OCI-LY7 (cell line): ENCODE data around the gene PTCD1. TPM values are rescaled to one million over a fixed set of nuclear protein-coding genes. Genes with fewer than 3 reads are reported as not detected.
A peak's percentile ranks its signal among the peaks of the same experiment; 100 is the strongest.

Experiments
- BruUV-seq: library from RNA; stranded (reverse); fragments of 400-500 nt; replicated peaks from 2 replicates; lab custom pipeline; 2021; lab: Mats Ljungman, UMichigan
- CTCF ChIA-PET: fragments of 300-600 bp; sonication (Branson Sonifier 250); formaldehyde crosslinking; loops from one replicate; lab custom pipeline; 2022; ENCODE audit warnings: antibody characterized with exemption; ENCODE audit not compliant: unreplicated experiment; lab: Charles Lee
- POLR2A ChIA-PET: fragments of 300-600 bp; sonication (Branson Sonifier 250); formaldehyde crosslinking; loops from one replicate; lab custom pipeline; 2022; ENCODE audit warnings: antibody characterized with exemption; lab: Charles Lee
- DNase-seq: peaks from one replicate; pipeline ENCODE4 v3.0.0-alpha.2; 2015; ENCODE audit warnings: low spot score
- H2AFZ ChIP-seq: fragments of 200-600 bp; sonication (generic), shearing (Covaris generic); 2 replicates; pipeline ENCODE4 v1.6.1; 2014; ENCODE audit warnings: mild to moderate bottlenecking, antibody characterized with exemption, low read length, moderate library complexity
- H3K27ac ChIP-seq: fragments of 200-600 bp; sonication (generic); 2 replicates; pipeline ENCODE4 v1.5.1; 2014; ENCODE audit warnings: mixed run types, low read depth, mild to moderate bottlenecking, moderate library complexity, low read length, inconsistent platforms; ENCODE audit not compliant: poor library complexity, severe bottlenecking
- H3K36me3 ChIP-seq: fragments of 200-600 bp; sonication (generic); 2 replicates; pipeline ENCODE4 v1.6.1; 2014; ENCODE audit warnings: mild to moderate bottlenecking, antibody characterized with exemption, low read length, moderate library complexity, mixed read lengths; ENCODE audit not compliant: insufficient read depth
- H3K4me1 ChIP-seq: fragments of 200-600 bp; sonication (generic); 2 replicates; pipeline ENCODE4 v1.5.1; 2014; ENCODE audit warnings: mild to moderate bottlenecking, low read length; ENCODE audit not compliant: insufficient read depth, poor library complexity, severe bottlenecking
- H3K4me2 ChIP-seq: fragments of 200-600 bp; sonication (generic); 2 replicates; pipeline ENCODE4 v1.6.1; 2014; ENCODE audit warnings: mild to moderate bottlenecking, low read length
- H3K4me3 ChIP-seq: fragments of 200-600 bp; sonication (generic); 2 replicates; pipeline ENCODE4 v1.5.1; 2014; ENCODE audit warnings: mild to moderate bottlenecking, low read depth, low read length; ENCODE audit not compliant: poor library complexity, severe bottlenecking
- H3K79me2 ChIP-seq: fragments of 200-600 bp; sonication (generic); 2 replicates; pipeline ENCODE4 v1.6.1; 2016; ENCODE audit warnings: low read depth, mild to moderate bottlenecking, low read length, moderate library complexity, mixed read lengths; ENCODE audit not compliant: insufficient read depth
- H3K9me2 ChIP-seq: fragments of 200-600 bp; sonication (generic); 2 replicates; pipeline ENCODE4 v1.6.1; 2016; ENCODE audit warnings: mild to moderate bottlenecking, low read length, mixed read lengths; ENCODE audit not compliant: insufficient read depth
- H3K9me3 ChIP-seq: fragments of 200-600 bp; sonication (generic); 2 replicates; pipeline ENCODE4 v1.6.1; 2014; ENCODE audit warnings: mild to moderate bottlenecking, mixed run types, low read length, mixed read lengths
- H4K20me1 ChIP-seq: fragments of 200-600 bp; sonication (generic); 2 replicates; pipeline ENCODE4 v1.6.1; 2014; ENCODE audit warnings: mild to moderate bottlenecking, antibody characterized with exemption, low read length, moderate library complexity, mixed read lengths; ENCODE audit not compliant: insufficient read depth
- CTCF ChIP-seq: fragments of 200-600 bp; sonication (generic); conservative IDR thresholded peaks from 2 replicates; pipeline ENCODE4 v1.5.1; 2014; ENCODE audit warnings: mild to moderate bottlenecking, antibody characterized with exemption, low read length, moderate library complexity, mixed read lengths
- EZH2phosphoT487 ChIP-seq: fragments of 200-600 bp; sonication (generic); IDR thresholded peaks from 2 replicates; pipeline ENCODE4 v1.6.1; 2018; ENCODE audit warnings: low read depth, borderline replicate concordance, mild to moderate bottlenecking, mixed run types, antibody characterized with exemption, low read length, moderate library complexity, mixed read lengths
- intact Hi-C: fragments of 100-400 bp; cut with micrococcal nuclease; formaldehyde crosslinking; loops from one replicate; pipeline ENCODE4 v1.10.0; 2022; ENCODE audit not compliant: unreplicated experiment
- total RNA-seq, 2 experiments: library from RNA; depleted of rRNA in 1 of 2; stranded (reverse); fragments of >200 nt in 1 of 2; shearing (Covaris generic) in 1 of 2; gene quantifications; 2 replicates each; pipeline ENCODE4 v1.2.3, GENCODE V29; 2014 to 2022

Gene PTCD1
- total RNA-seq, 2 experiments from 2014 or later: 11.0 to 11.3 TPM

DNA sequence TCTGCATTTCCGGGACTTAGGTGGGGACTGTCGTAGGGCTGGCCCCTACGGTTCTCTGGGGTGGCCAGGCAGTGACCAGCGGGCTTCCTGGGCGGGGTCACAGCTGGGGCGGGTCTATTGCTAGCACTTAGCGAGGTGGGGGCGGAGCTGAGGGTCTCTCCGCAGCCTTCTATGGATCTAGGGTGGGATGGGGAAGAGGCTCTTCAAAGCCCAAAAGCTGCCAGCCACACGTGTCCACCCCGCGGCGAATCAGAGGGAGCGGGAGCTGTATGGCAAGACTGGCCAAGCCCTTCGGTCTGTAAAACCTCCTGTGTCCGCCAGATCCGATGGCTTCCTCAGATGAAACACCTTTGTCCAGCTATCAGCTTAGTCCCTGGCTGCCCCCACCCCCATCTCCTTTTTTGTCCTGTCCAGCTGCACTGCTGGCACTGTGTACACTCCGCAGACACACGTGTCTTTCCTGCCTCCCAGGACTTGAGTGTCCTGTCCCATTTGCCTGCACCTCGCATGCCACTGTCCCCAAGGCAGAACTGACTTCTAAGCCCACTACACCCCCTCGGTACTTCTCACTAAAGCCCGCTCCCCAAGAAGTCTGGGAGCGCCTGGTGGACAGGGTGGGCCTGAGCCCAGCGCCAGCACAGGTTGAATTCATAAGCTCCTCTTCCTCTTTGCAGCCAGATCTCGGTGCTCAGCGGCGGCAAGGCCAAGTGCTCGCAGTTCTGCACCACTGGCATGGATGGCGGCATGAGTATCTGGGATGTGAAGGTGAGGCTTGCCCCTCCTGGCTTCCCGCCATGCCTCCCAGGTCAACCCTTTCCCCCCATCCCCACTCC, 45.0 kb downstream of the PTCD1 start:
- Histone ChIP-seq H3K4me3 (peak overlapping the region; percentile 41), H3K36me3 (peaks cover 92% of the 10 kb centered on the region)

GRCh38 chr7:99392659-99393354, 45.8 kb downstream of the PTCD1 start:
- Histone ChIP-seq H3K9me2 (no peaks in the 10 kb centered on the region), H3K27ac (peak overlapping the region; percentile 1), H2AFZ (no peak overlapping the region; the same call in 1 of the 2 replicates), H4K20me1 (peaks cover 6% of the 10 kb centered on the region; the same call in 1 of the 2 replicates), H3K36me3 (peaks cover 92% of the 10 kb centered on the region), H3K4me1 (peaks cover 15% of the 10 kb centered on the region), H3K9me3 (no peaks in the 10 kb centered on the region), H3K79me2 (no peaks in the 10 kb centered on the region), H3K4me2 (peak overlapping the region; percentile 57), H3K4me3 (peak overlapping the region; percentile 41)
- no TSS peak for BruUV-seq
- POLR2A ChIA-PET: interaction anchor here (0.5 to 0.8 kb wide), 2 partner anchors 10 to 130 kb away, joined by 3 read pairs; no protein-coding TSS in a partner anchor
- peak; percentile 66 for DNase-seq
- intact Hi-C loops: no loop called here
- CTCF ChIA-PET: interaction anchor here (1.1 kb wide), 1 partner anchor 18 kb away, joined by 6 read pairs; no protein-coding TSS in a partner anchor
- TF ChIP-seq EZH2phosphoT487: no peak

More for the DNA sequence above, 45.0 kb downstream of the PTCD1 start:
- no TSS peak for BruUV-seq
- TF ChIP-seq EZH2phosphoT487 (no peak), CTCF (no peak)
- no peaks in the 10 kb centered on the region for H3K9me3 ChIP-seq
- peak overlapping the region; percentile 57 for H3K4me2 ChIP-seq
- H3K27ac ChIP-seq: no peak overlapping the region
- no peak for DNase-seq
- ChIA-PET CTCF (interaction anchor here (1.1 kb wide), 1 partner anchor 17 kb away, joined by 6 read pairs; no protein-coding TSS in a partner anchor), POLR2A (interaction anchor here (1.4 kb wide), 1 partner anchor 11 kb away, joined by 3 read pairs; no protein-coding TSS in a partner anchor)
- peaks cover 15% of the 10 kb centered on the region for H3K4me1 ChIP-seq
- H3K79me2 ChIP-seq: no peaks in the 10 kb centered on the region
- no peak overlapping the region for H2AFZ ChIP-seq
- intact Hi-C loops: no loop called here
- no peaks in the 10 kb centered on the region for H3K9me2 ChIP-seq
- peaks cover 6% of the 10 kb centered on the region; the same call in 1 of the 2 replicates for H4K20me1 ChIP-seq

- intact Hi-C loops: no loop called here
- H3K4me3 ChIP-seq: peak overlapping the region; percentile 41
- no peak overlapping the region for H3K27ac ChIP-seq
- ChIA-PET CTCF (interaction anchor here (1.1 kb wide), 1 partner anchor 19 kb away, joined by 6 read pairs; no protein-coding TSS in a partner anchor), POLR2A (interaction anchor here (0.5 to 0.8 kb wide), 2 partner anchors 10 to 56 kb away, joined by 3 read pairs; no protein-coding TSS in a partner anchor)
- H4K20me1 ChIP-seq: peaks cover 6% of the 10 kb centered on the region; the same call in 1 of the 2 replicates
- no peak overlapping the region for H2AFZ ChIP-seq
- peaks cover 92% of the 10 kb centered on the region for H3K36me3 ChIP-seq
- DNase-seq: no peak
- no peaks in the 10 kb centered on the region for H3K9me2 ChIP-seq
- peaks cover 15% of the 10 kb centered on the region for H3K4me1 ChIP-seq
- no peaks in the 10 kb centered on the region for H3K79me2 ChIP-seq
- H3K4me2 ChIP-seq: peak overlapping the region; percentile 57
- no peaks in the 10 kb centered on the region for H3K9me3 ChIP-seq
- no TSS peak for BruUV-seq
- no peak for TF ChIP-seq CTCF
- TF ChIP-seq EZH2phosphoT487: no peak
Observed at GRCh38 chr7:99392046-99392445, 46.6 kb downstream of the PTCD1 start.
